A673 (cell line): ENCODE data around the gene WNK2.

ENCODE experiments used
- EZH2 ChIP-seq: fragments of 200-600 bp; sonication (generic); IDR thresholded peaks from 2 replicates; pipeline ENCODE4 v1.6.1; 2017; ENCODE audit warnings: borderline replicate concordance, low read depth, mild to moderate bottlenecking, mixed read lengths, antibody characterized with exemption, low read length; ENCODE audit not compliant: poor library complexity, severe bottlenecking
- TF ChIP-seq, protein P1 (sequence below): fragments of 300-800, 200-600 bp; sonication (generic); conservative IDR thresholded peaks from 2 replicates; pipeline ENCODE4 v1.5.1; 2017; ENCODE audit warnings: low read depth, mild to moderate bottlenecking, antibody characterized with exemption, low read length, moderate library complexity, mixed read lengths

DNA sequence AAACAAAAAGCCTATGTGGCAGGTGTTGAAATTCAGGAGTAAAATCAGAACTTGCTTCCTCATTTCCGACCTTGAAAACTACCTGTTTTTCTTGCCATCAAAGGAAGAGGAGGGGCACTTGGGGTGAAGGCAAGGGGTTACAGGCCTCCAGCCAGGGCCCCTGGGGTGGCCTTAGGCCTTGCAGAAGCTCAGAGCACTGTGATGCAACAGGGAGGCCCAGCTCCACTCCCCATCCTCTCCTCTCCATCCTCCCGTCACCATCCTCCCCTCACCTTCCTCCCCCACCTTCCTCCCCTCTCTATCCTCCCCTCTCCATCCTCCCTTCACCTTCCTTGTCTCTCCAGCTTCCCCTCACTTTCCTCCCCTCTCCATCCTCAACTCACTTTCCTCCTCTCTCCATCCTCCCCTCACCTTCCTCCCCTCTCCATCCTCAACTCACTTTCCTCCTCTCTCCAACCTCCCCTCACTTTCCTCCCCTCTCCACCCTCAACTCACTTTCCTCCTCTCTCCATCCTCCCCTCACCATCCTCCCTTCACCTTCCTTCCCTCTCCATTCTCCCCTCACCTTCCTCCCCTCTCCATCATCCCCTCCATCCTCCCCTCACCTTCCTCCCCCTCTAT, 111.6 kb downstream of the WNK2 start:
- TF ChIP-seq, protein P1, sequence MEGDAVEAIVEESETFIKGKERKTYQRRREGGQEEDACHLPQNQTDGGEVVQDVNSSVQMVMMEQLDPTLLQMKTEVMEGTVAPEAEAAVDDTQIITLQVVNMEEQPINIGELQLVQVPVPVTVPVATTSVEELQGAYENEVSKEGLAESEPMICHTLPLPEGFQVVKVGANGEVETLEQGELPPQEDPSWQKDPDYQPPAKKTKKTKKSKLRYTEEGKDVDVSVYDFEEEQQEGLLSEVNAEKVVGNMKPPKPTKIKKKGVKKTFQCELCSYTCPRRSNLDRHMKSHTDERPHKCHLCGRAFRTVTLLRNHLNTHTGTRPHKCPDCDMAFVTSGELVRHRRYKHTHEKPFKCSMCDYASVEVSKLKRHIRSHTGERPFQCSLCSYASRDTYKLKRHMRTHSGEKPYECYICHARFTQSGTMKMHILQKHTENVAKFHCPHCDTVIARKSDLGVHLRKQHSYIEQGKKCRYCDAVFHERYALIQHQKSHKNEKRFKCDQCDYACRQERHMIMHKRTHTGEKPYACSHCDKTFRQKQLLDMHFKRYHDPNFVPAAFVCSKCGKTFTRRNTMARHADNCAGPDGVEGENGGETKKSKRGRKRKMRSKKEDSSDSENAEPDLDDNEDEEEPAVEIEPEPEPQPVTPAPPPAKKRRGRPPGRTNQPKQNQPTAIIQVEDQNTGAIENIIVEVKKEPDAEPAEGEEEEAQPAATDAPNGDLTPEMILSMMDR, result no peak
- no peak for TF ChIP-seq EZH2
